Esophagus muscularis mucosa (tissue), 4 donors: ENCODE results near the gene WRNIP1. TPM values are rescaled to one million over a fixed set of nuclear protein-coding genes. Genes with fewer than 3 reads are reported as not detected.

Experiments
- DNase-seq: peaks from one replicate; pipeline ENCODE4 v3.0.0-alpha.2; 2017; ENCODE audit errors: extremely low spot score
- H3K27ac ChIP-seq, 4 donors: fragments of 200-600 bp; sonication (generic); replicated peaks in 1 of 4; 1 replicate in 3 of 4; 2 replicates in 1 of 4; pipeline ENCODE4 v1.5.1; 2016 to 2019; ENCODE audit warnings: mild to moderate bottlenecking in 1 of 4
- H3K27me3 ChIP-seq, 4 donors: fragments of 200-600 bp; sonication (generic); one replicate each; pipeline versions ENCODE4 v1.5.1 to v1.6.0; 2016 to 2019
- H3K36me3 ChIP-seq, 4 donors: fragments of 200-600 bp; sonication (generic); one replicate each; pipeline ENCODE4 v1.5.1; 2016 to 2019
- H3K4me1 ChIP-seq, 4 donors: fragments of 200-600 bp; sonication (generic); one replicate each; pipeline ENCODE4 v1.5.1; 2016 to 2019
- H3K4me3 ChIP-seq, 4 donors: fragments of 200-600 bp; sonication (generic); 1 replicate in 2 of 4; 2 replicates in 2 of 4; pipeline ENCODE4 v1.5.1; 2016 to 2019; ENCODE audit warnings: mild to moderate bottlenecking in 4 of 4, moderate library complexity in 1 of 4
- H3K9me3 ChIP-seq, 4 donors: fragments of 200-600 bp; sonication (generic); 1 replicate in 3 of 4; 2 replicates in 1 of 4; pipeline ENCODE4 v1.5.1; 2016 to 2019
- EP300 ChIP-seq: sonication (generic); formaldehyde crosslinking; IDR thresholded peaks from one replicate; pipeline ENCODE4 v1.6.1; 2017; ENCODE audit warnings: antibody characterized with exemption
- POLR2A ChIP-seq: fragments of 450-650 bp; IDR thresholded peaks from one replicate; pipeline ENCODE4 v1.6.1; 2017; ENCODE audit warnings: antibody characterized with exemption, moderate library complexity, mild to moderate bottlenecking, low read depth
- POLR2AphosphoS5 ChIP-seq, 2 donors: sonication (generic); formaldehyde crosslinking; IDR thresholded peaks; one replicate each; pipeline ENCODE4 v1.6.1; 2017; ENCODE audit warnings: antibody characterized with exemption in 2 of 2
- WGBS: methylation state at CpG from one replicate; pipeline ENCODE4 v1.1.5; 2018; 5-methylcytosine and 5-hydroxymethylcytosine counted together
- intact Hi-C: fragments of 100-400 bp; cut with DNase I; formaldehyde crosslinking; loops from one replicate; pipeline ENCODE4 v1.15.1; 2023
- total RNA-seq, 4 donors: library from RNA; depleted of rRNA; stranded (reverse); fragments of >200 nt; gene quantifications; one replicate each; pipeline versions ENCODE4 v1.1.0 to v1.2.1, GENCODE V29; 2016
- TF ChIP-seq, protein P1 (sequence below), 3 experiments: fragments of 200-600 bp in 2 of 3; fragments of 450-650 bp in 1 of 3; sonication (generic) in 2 of 3; IDR thresholded peaks; one replicate each; pipeline ENCODE4 v1.5.1; 2017 to 2019; ENCODE audit warnings: antibody characterized with exemption in 3 of 3, mild to moderate bottlenecking in 2 of 3, moderate library complexity in 1 of 3

The WRNIP1 gene
- 10 to 100 TPM; 55.2 to 77.2 (median 63.7) TPM for total RNA-seq

- WGBS, result 0% methylated on average over 2 of the region's 104 CpGs
- H3K4me3 ChIP-seq, result peak within 1 kb of the TSS; percentile 77 to 96 (median 89)
- peaks cover 0 to 4% (median 0%) of the 10 kb centered on the region in 4 donors for H3K36me3 ChIP-seq
- H3K4me1 ChIP-seq, result peaks cover 32 to 51% (median 43%) of the 10 kb centered on the region in 4 donors
- TF ChIP-seq EP300 (no peak), POLR2AphosphoS5 (IDR thresholded peaks at IDR 0.05) (peak; percentile 87 to 90), POLR2A (peak; percentile 56)
- TF ChIP-seq, protein P1, sequence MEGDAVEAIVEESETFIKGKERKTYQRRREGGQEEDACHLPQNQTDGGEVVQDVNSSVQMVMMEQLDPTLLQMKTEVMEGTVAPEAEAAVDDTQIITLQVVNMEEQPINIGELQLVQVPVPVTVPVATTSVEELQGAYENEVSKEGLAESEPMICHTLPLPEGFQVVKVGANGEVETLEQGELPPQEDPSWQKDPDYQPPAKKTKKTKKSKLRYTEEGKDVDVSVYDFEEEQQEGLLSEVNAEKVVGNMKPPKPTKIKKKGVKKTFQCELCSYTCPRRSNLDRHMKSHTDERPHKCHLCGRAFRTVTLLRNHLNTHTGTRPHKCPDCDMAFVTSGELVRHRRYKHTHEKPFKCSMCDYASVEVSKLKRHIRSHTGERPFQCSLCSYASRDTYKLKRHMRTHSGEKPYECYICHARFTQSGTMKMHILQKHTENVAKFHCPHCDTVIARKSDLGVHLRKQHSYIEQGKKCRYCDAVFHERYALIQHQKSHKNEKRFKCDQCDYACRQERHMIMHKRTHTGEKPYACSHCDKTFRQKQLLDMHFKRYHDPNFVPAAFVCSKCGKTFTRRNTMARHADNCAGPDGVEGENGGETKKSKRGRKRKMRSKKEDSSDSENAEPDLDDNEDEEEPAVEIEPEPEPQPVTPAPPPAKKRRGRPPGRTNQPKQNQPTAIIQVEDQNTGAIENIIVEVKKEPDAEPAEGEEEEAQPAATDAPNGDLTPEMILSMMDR (IDR thresholded peaks at IDR 0.05), result peak; percentile 50 to 75 (median 69)
- H3K27ac ChIP-seq, result peak within 1 kb of the TSS; percentile 95 to 98 (median 97)
- peak; percentile 100 for DNase-seq
- H3K9me3 ChIP-seq, result no peaks in the 10 kb centered on the region
- intact Hi-C loops, result no loop called here
- no peaks in the 10 kb centered on the region for H3K27me3 ChIP-seq
Measured at GRCh38 chr6:2765166-2765895, at the start of gene WRNIP1. WRNIP1 (plus strand) TSS chr6:2765393; CDS start chr6:2765623, 230 bp downstream.

GRCh38 chr6:2715737-2716136 lies 49.5 kb upstream of the WRNIP1 start:
- TF ChIP-seq EP300 (no peak), POLR2A (no peak)
- TF ChIP-seq, protein P1 (IDR thresholded peaks at IDR 0.05), result no peak
- Histone ChIP-seq H3K27me3 (no peaks in the 10 kb centered on the region), H3K36me3 (no peaks in the 10 kb centered on the region), H3K4me1 (peaks cover 4 to 22% (median 14%) of the 10 kb centered on the region in 4 donors), H3K9me3 (peaks cover 0 to 4% (median 2%) of the 10 kb centered on the region in 4 donors), H3K4me3 (no peak overlapping the region), H3K27ac (no peak overlapping the region)
- DNase-seq, result no peak
- 62% methylated on average over 5 of the region's 5 CpGs for WGBS
- intact Hi-C loops, result no loop called here

- intact Hi-C loops, result no loop called here
Measured at GRCh38 chr6:2716936-2717700, 48.1 kb upstream of the WRNIP1 start.

GRCh38 chr6:2718334-2719092 lies 46.7 kb upstream of the WRNIP1 start:
- H3K27me3 ChIP-seq, result no peaks in the 10 kb centered on the region
- intact Hi-C loops, result no loop called here
- no peak overlapping the region for H3K27ac ChIP-seq
- TF ChIP-seq POLR2A (no peak), EP300 (no peak), POLR2AphosphoS5 (IDR thresholded peaks at IDR 0.05) (no peak)
- TF ChIP-seq, protein P1 (IDR thresholded peaks at IDR 0.05), result no peak
- DNase-seq, result no peak
- no peak overlapping the region for H3K4me3 ChIP-seq
- 85% methylated on average over 6 of the region's 6 CpGs for WGBS
- no peaks in the 10 kb centered on the region for H3K36me3 ChIP-seq
- H3K4me1 ChIP-seq, result peaks cover 4 to 17% (median 11%) of the 10 kb centered on the region in 4 donors
- H3K9me3 ChIP-seq, result no peaks in the 10 kb centered on the region

More at GRCh38 chr6:2716936-2717700, 48.1 kb upstream of the WRNIP1 start:
- H3K4me3 ChIP-seq, result no peak overlapping the region
- TF ChIP-seq POLR2A (no peak), POLR2AphosphoS5 (IDR thresholded peaks at IDR 0.05) (no peak), EP300 (no peak)
- TF ChIP-seq, protein P1 (IDR thresholded peaks at IDR 0.05), result no peak
- no peaks in the 10 kb centered on the region for H3K27me3 ChIP-seq
- DNase-seq, result no peak
- whole genome bisulfite sequencing, result 91% methylated on average over 9 of the region's 9 CpGs
- no peak overlapping the region for H3K27ac ChIP-seq
- peaks cover 4 to 22% (median 14%) of the 10 kb centered on the region in 4 donors for H3K4me1 ChIP-seq
- H3K36me3 ChIP-seq, result no peaks in the 10 kb centered on the region
- H3K9me3 ChIP-seq, result no peaks in the 10 kb centered on the region
